Measurements from ENCODE around the gene ATP2C1. TPM values are rescaled to one million over a fixed set of nuclear protein-coding genes. Genes with fewer than 3 reads are reported as not detected.

Gene ATP2C1
- total RNA-seq, 1 donor from 2014 or later = 183 TPM

DNA sequence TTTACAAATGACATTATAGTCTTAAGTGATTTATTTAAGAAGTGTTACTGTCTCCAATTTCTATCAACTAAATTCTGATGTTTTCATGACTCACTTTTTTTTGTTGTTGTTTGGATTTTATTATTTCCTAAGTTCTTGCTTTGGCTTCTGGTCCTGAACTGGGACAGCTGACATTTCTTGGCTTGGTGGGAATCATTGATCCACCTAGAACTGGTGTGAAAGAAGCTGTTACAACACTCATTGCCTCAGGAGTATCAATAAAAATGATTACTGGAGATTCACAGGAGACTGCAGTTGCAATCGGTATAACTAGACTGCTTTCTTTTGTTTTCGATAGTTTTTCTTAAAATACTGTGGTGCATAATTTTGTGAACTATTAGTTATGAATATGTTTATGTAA is 85.2 kb downstream of the ATP2C1 start:
- no peak for DNase-seq

DNA sequence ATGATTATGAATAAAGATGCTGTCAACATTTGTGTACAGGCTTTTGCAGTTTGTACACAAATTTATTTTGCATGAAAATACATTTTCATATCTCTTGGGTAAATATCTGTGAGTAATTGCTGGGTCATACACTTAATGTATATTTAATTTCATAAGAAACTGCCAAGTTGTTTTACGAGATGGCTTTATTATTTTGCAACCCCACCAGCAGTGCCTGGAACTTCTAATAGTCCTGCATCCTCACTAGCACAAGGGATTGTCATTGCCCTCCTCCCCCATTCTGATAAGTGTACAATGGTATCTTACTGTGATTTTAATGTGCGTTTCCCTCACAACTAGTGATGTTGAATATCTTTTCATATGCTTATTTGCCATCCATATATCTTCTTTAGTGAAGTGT is 87.6 kb downstream of the ATP2C1 start:
- no peak for DNase-seq

DNA sequence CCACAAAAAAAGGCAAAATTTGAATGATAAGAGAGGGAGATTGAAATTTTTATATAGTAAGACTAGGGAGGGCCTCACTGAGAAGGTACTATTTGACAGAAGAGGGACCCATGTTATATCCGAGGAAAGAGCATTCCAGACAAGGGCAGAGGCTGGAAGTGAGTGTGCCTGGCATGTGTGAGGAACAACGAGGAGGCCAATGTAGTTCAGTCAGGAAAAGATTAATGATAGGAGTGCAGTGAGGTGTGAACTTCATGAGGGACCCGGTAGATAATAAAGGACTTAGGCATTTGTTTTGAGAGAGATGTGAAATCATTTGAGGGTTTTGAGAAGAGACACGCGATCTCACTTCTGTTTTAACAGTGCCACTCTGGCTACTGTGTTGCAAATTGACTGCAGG is 96.4 kb downstream of the ATP2C1 start:
- no peak for DNase-seq

DNA sequence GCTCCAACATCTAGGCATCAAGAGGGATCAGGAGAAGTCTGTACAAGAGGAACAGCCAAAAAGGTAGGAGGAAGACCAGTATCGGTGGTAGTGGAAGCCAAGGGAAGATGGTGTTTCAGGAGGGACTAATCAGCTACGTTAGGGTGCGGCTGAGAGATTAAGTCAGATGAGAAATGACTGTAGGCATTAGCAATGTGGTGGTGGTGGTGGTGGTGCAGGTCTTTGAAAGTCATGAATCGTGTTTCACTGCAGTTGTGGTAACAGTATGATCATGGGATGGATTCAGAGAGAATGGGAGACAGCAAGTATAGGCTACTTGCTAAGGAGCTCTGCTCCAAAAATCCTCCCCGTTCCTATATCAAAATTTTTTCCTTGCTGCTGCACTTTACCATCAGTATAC is 97.2 kb downstream of the ATP2C1 start:
- DNase-seq = no peak

DNA sequence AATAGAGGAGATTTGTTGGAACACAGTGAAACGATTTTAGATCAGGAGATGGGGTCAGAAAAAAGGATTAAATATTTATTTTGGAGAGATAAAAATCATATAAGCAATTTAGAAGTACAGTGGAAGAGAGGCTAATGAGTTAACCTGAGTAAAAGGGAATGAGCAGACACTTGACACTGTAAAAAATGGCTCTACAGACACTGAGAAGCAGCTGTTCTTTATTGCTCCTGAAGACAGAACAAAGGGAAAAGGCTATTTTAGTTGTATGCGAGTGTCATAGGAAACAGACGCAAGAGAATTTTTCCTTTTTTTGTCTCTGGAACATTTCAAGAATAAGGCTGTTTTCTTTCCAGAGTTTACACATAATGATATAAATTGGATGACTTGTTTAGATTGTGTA is 98.5 kb downstream of the ATP2C1 start:
- no peak for DNase-seq

DNA sequence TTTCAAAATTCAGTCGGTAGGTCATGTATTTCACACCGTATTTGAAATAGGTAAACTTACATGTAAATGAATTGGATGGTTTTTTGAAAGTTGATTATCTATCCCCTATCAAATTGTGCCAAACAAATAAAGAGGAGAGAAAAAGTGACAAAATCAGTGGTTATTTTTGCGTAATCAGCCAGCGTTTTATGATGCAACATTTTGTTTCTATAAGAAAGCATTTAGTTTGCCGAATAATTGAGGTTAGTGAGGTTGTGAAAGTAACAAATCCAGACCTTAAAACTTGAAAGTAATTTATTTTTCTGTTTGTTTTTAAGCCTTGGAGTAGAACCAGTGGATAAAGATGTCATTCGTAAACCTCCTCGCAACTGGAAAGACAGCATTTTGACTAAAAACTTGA is 103.4 kb downstream of the ATP2C1 start:
- DNase-seq = no peak

DNA sequence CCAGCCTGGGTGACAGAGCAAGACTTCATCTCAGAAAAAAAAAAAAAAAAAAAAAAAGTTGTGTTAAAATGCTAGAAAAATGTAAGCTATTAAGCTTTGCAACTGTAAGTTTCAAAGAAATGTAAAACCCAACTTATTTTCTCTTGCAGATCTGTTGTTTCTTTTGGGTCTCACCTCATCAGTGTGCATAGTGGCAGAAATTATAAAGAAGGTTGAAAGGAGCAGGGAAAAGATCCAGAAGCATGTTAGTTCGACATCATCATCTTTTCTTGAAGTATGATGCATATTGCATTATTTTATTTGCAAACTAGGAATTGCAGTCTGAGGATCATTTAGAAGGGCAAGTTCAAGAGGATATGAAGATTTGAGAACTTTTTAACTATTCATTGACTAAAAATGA is 107.2 kb downstream of the ATP2C1 start:
- no peak for DNase-seq

DNA sequence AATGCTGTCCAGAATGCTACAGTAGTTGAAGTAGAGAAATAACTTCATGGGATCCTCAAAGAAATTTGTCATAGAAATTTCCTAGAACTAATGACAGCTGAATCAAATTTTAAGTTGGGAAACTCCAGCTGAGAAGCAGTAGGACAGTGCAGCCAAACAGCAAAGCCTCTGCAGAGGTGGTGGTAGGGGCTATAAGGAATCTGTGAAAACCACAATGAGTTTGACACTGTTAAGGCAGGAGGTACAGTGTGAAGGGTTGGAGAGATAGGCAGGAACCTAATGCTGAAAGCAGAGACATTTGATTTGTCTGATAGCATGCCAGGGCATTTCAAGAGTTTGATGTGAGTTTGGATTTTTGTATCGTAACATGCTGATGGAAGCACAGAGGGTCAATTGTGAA is 110.7 kb downstream of the ATP2C1 start:
- no peak for DNase-seq

DNA sequence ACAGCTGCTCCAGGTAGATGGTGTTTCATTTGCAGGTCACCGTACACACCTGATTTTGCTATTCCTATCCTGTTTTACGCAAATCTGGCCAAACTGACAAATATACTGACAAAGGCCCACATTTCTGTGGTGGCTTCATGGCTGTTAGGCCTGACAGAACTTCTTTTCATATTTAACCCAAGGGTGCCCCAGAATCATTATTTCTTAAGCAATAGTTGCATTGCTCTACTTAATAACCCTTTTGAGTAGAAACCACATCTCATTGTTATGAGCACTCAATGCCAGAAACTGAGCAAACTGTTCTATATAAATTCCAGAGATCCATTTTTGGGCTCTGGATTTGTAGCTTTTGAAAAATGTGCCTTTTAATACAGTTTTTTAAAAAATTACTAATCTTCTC is 113.4 kb downstream of the ATP2C1 start:
- DNase-seq = no peak

DNA sequence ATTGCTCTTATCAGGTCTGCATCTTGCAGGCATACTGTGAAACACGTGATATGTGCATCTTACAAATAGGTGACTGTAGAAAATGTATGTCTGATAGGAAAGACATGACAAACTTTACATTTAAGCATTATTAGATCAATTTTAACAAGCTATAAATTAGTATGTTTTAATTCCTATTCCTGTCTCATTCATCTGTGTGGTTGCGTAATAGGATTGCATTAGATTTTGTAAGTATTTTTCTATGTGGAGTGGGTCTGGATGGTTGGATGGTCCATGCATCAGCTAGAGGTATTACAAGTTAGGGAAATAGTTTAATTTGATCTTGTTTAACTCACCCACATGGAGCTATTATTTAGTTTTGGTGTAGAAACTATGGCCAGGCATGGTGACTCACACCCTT is 113.9 kb downstream of the ATP2C1 start:
- no peak for DNase-seq

DNA sequence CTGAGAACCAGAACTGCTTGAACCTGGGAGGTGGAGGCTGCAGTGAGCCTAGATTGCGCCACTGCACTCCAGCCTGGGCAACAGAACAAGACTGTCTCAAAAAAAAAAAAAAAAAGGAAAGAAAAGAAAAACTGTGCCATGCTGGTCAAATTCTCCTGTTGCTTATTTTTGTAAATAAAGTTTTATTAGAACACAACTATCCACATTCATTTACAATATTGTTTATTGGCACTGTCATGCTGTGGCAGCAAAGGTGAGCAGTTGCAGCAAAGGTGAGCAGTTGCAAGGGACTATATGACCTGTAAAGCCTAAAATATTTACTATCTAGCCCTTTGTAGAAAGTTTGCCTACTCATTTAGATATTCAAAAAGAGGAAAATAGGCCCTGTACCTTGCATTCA is 114.4 kb downstream of the ATP2C1 start:
- no peak for DNase-seq

DNA sequence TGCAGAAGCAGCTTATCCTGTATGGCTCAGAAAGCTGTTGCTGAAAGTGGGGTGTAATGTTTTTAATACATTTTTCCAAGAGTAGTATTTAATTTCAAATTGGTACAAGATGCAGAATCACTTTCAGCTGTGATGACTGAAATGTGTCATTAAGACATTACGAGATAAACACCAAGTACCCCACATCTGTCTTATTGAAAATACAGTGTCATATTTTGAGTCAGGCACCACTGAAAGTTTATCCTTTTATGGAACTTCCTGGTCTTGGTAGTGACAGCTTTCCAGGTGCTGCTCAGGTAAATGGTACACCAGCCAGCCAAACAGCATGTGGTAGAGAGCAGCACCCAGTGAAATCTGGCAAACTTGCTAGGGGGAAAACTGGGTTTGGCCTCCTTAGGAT is 115.8 kb downstream of the ATP2C1 start:
- no peak for DNase-seq

DNA sequence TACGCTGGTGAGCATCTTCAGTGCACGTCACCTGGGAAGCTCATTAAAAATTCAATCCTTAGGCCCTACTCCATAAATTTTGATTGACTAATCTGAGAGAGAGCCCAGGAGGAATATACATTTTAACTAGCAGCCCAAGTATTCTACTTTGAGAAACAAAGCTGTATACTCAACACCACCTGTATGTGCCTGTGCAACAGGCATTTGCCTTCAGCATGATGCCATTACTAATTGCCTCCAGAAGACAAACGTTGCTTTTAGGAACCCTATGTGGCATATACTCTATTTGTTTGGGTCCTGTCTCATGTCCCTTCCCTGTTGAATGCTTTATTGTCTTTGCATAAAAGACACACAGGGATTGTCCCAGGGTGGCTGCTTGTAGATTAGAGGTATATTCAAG is 125.1 kb downstream of the ATP2C1 start:
- DNase-seq = no peak

DNA sequence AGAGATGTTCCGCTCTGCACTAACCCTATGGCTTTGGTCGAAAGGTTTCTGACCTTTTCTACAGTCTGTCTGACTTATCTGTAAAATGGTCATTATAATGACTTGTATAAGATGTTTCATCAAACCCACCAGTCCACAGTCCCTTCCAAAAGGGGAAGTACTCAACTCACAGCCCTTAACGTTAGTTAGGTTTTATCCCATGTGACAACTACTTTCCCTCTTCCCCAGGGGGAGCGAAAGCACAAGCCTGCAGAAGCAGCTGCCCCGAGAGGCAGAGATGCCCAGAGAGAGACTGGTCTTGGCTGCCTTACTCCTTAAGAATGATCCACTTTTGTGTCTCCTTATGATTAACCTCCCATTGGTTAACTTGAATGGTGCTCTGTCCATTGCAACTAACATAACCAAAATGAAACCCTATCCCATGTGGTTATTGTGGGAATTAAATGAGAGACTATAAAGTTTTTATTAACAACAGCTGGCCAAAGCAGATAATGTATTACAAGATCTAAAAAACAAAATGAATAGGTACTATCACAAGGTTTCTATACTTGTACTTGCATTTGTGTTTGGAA is 126.3 kb downstream of the ATP2C1 start:
- no peak for DNase-seq

DNA sequence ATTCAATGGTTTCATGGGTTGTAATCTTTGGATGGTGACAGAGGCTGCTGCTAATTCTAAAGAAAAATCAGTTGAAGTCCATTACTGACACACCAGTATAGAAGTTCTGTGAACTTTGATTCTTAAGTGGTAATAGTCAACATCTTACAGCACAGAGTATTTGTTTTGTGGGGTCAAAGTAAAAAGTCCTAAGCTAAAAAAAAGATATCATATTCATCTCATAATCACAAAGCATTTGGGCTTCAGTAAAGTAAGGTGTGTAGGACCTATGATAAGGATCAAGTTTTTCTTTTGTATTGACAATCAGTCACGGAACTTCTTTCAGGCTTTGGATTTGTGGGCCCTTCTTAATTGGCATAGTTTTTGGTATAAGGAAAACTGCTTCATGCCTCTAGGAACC is 131.7 kb downstream of the ATP2C1 start:
- DNase-seq = no peak

DNA sequence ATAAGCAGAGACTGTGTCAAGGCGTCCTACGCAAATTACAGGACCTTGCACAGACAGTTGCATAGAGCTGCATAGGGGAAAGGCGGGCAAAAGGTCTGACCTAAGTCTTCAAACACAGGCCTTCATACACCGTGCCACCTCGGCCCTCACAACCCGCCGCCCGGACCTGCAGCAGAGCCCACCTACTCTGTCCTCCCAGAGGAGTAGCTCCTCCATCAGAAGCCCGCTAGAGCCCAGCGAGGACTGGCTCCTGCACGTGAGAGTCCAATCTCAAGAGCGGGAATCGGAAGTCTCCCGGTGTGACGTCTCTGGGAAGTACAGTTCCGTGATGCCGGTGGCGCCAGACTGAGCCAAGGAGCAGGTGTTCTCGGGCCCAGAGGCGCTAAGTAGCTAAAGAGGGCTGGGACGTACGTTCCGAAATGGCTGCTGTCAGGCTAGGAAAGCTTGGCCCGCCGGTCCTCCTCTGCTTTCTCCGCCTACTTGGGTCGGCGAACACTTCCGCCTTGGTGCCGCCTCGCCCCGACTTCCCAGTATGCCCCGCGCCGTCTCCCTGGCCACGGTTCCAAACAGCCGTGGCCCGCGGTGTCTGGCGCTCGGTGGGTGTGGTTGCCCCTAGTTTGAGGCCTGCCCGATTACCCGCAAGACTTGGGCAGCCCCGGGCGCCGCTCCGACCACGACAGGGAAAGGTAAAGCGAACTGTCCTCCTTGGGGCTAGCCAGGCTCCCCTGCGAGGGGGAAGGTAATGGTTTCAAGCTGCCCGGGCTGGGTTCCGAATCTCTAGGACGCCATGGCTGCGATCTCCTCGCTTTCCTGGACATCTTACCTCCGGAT is 132.7 kb downstream of the ATP2C1 start, which contains the start of the genes ASTE1 and NEK11:
TSS of gene ASTE1 (minus strand) at position 505 of the 831 bp plus-strand sequence. CDS start 1,519 bp downstream, outside the sequence.
TSS of gene NEK11 (plus strand) at position 557 of the 831 bp plus-strand sequence. CDS start 2,832 bp downstream, outside the sequence.
- peak; percentile 90 for DNase-seq

DNA sequence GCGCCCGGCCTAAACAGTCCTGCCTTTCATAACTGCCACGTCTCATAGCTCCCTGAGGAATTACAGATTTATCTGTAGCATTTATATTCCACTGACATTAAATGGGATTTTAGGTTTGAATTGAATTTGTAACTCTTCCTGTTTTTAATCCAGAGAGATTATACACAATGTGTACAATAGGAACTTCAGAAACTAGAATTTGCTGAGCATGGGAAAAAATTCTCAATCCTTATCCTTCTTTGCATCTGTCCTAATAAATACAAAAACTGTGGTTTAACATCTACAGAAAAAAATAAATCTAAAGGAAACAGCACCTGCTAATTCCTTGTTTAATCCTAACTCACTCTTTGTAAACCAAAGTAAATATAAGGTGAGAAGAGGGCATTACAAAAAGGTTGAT is 135.0 kb downstream of the ATP2C1 start:
- DNase-seq = no peak

DNA sequence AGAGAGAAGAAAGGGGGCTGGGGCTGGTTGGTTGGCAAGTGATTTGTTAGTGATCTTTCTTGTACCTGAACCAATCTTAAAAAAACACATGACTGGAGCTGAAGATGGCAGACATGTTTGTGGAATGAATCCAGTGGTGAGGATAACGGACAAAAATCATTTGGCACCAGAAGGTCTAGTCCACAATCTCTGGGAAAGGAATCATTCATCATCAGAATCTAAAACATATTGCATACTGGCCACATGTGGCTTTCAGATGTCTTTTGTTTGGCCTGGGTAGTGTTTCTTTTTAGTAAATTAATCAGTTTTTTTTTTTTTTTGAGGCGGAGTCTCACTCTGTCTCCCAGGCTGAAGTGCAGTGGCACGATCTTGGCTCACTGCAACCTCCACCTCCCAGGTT is 137.8 kb downstream of the ATP2C1 start:
- no peak for DNase-seq

DNA sequence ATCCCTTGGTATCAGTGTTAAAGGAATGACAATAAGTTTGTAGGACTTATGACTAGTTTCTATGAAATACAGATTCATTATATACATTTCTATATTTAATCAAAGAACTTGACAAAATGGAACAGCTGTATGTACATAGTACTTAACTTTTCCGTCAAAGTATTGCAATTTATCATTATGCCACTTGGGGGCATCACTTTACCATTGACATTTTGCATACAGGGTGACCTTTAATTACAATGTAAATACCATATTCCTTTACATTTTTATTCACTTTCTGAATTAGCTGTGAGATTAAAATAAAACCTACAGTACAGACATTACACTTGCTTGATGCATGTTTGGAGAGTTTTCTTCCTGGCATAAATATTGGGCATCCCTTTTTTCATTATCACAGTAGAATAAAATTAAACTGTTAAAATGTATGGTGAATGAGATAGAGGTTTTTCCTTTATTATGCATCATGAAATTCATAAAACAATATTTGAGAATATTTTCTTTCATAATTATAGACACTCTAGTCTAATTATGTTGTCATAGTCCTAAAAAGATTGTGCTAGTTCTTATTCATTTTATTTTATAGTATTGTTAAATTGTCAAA is 139.7 kb downstream of the ATP2C1 start:
- no peak for DNase-seq

DNA sequence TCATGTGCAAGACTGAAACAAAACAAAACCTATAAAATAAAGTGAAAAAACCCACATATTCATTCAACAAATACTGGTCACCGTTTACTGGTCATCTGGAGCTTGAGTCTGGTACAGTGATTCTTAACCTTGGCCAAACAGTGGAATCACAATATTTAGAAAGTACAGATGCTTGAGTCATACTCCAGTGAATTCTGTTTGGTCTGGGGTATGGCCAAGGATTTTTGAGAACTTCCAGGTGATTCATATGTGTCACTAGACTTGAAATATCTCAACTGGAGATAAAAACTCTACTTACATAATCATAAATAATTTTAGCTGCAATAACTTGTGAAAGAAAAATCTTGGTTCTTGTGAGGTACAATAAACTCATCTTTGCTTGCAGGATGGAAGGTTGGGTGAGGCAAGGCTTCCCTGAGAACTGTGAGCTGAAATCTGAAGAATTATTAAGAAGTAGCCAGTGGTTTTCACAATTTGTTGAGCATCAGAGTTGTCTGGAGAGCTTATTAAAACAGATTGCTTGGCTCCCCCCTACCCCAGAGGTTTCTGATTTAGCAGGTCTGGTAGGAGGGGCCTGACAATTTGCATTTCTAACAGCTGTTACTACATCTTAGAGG is 142.4 kb downstream of the ATP2C1 start:
- no peak for DNase-seq

DNA sequence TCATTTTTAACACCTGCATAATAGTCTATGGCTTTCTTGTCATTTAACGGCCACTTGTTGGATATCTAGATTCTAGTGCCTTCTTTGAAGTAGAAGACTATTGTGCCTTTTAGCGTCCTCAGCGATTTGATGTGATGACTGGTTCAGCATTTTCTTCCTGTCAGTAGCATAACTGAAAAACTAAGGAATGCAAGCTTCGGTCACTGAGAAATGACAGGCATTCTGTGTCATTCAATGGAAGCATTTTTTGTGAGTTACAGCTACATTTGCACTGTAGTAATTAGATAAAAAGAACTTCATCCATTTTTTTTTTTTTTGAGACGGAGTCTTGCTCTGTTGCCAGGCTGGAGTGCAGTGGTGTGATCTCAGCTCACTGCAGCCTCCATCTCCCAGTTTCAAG is 143.1 kb downstream of the ATP2C1 start:
- DNase-seq = no peak

DNA sequence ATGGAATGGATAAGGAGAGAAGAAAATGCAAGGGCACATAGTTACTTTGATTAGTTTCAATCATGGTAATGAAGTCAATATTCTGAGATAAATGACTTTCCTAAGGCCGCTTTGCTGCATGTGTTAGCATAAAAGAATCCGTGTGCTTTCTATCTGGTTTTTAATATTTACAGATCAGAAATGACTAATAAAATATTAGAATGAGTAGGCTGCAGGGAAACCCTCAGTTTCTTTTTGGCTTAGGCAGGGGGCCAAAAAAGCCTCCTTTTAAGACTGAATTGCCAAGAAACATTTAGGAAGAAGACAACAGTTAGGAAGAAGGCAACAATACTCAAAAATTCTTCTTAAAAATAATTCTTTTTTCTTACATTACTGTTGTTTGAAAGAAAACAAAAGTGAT is 144.4 kb downstream of the ATP2C1 start:
- no peak for DNase-seq

All from occipital lobe (tissue), 2 donors.